NK-92 (cell line): ENCODE measurements around the gene SMCHD1.
"Not testable (repeated sequence)": the region's sequence is repeated elsewhere in the genome, so short reads cannot be mapped to it uniquely, and the experiment has no call there.

Source experiments
- DNase-seq: peaks from one replicate; lab custom pipeline; 2025; ENCODE audit not compliant: unreplicated experiment; lab: John Stamatoyannopoulos, UW

Gene SMCHD1

DNA sequence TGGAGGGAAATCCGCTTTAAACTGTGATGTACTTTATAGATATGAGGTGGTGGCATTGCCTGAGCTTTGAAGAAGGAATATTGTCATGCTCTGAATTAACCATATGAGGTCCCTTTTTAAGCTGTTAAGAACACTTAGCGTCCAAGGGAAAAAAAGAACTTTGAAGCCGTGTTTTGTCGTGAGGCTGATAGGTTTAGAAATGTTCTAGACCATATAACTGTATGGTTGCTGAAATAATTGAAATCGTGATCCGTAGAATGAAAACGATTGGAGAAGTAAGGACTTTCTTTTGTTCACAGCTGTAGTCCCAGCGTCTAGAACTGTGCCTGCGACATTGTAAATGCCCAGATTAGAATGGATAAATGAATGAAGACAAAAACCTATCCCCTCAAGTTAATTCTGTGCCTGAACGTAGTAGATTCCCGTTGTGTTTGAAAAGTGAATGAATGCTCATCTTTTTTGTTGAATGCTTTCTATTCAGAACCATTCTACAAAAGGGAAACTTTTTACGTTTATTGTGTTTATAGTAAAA, 1.5 kb downstream of the SMCHD1 start:
- DNase-seq, result no peak

GRCh38 chr18:2657788-2658458, 2.4 kb downstream of the SMCHD1 start:
- DNase-seq, result no peak

DNA sequence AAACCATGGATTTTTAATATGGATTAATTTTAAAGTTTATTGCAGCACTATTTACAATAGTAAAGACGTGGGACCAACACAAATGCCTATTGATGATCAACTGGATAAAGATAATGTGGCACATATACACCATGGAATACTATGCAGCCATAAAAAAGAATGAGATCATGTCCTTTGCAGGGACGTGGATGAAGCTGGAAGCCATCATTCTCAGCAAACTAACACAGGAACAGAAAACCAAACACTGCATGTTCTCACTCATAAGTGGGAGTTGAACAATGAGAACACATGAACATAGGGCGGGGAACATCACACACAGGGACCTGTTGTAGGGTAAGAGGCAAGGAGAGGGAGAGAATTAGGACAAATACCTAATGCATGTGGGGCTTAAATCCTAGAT, 5.3 kb downstream of the SMCHD1 start:
- not testable (repeated sequence) for DNase-seq

GRCh38 chr18:2662288-2662687, 6.8 kb downstream of the SMCHD1 start:
- not testable (repeated sequence) for DNase-seq

- DNase-seq, result no peak
Measured at GRCh38 chr18:2662990-2663389, 7.5 kb downstream of the SMCHD1 start.

GRCh38 chr18:2672410-2672809, 16.9 kb downstream of the SMCHD1 start:
- no peak for DNase-seq

DNA sequence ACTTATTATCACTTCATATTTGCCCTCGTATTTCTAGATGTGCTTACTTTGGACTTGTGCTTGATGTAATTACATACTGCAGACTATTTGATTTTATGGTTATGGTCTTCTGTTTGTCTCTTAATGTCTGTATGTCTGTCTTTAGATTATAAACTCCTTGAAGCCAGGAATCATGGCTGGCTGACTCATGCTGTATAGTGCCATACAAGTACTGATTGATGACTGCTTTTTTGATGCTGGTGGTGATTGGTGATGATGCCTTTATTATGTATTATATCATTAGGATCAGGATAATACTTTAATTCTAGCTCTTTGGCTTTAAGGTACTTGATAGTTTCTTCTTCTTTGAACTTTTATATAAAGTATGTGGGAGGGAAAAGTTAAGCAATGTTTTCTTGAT, 17.3 kb downstream of the SMCHD1 start:
- no peak for DNase-seq

- DNase-seq, result not testable (repeated sequence)
Measured at GRCh38 chr18:2678933-2679332, 23.4 kb downstream of the SMCHD1 start.

GRCh38 chr18:2680216-2680792, 24.8 kb downstream of the SMCHD1 start:
- DNase-seq, result no peak

- DNase-seq, result no peak
Measured at GRCh38 chr18:2681993-2682603, 26.6 kb downstream of the SMCHD1 start.

- no peak for DNase-seq
Measured at GRCh38 chr18:2683055-2683454, 27.5 kb downstream of the SMCHD1 start.

DNA sequence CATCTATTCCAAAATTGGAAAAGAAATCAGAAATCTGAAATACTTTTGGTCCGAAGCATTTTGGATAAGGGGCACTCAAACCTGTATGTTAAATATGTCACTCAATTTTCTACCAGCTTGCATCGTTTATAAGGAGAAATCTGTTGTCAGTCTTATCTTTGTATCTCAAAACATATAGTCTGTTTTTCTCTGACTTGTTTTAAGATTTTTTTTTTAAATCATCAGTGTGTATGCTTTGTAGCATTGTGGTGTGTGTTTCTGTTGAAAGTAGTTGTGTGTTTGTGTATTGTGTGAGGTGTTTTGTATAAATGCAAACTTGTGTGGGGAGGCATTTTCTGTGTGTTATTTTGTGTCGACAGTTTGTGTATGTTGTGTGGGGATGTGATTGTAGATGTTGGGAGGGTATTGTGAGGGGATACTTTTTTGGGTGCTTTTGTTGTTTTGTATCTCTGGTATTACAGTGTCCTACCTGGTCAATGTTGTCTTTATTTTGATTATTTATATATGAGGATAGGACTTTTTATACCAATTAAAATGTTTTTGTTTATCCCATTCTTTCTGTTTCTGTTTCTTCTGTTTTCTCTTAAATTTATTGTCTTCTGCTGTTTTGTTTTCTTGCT, 30.9 kb downstream of the SMCHD1 start:
- no peak for DNase-seq

DNA sequence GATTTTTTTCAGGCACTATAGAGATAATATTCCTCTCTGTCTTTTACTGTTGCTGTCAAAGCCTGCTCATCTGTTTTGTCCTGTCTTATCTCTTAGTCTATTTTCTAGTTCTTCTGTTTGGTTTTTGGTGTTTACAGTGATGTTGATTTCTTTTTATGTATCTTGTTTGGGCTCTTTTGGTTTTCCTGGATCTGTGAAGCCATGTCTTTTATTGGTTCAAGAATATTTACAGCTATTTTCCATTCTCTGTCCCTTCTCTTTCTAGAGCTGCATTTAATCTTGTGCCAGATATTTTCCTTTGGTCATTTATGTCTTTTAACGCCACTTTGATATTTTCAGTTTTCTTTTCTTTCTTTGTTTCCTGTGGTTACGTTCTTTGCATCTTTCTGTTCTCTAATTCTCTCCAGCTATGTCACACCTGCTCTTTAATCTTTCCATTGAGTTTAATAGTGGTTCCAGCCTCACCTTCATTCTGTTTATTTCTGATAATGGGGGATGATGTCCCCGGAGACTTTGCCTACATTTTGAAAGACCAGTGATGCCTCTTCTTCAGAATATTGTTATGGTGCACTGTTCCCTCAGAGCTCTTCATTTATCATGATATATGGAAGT, 32.0 kb downstream of the SMCHD1 start:
- no peak for DNase-seq

DNA sequence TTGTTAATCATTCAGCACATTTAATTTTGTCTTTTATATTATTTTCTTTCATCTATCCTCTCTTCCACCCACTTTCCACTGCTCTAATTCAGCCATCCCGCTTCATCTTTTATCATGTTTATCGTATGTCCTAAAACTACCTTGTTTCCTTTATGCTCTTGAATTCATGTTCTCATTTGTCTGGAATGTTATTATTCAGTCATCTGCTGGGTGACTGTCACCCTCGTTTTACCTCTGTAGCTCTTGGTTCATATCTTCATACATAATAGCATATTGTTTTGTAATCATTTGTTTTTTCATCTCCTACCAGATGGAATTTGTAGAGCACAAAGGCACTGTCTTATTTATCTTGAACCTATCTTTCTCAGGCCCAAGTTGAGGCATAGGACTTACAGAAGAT, 37.0 kb downstream of the SMCHD1 start:
- DNase-seq, result no peak

GRCh38 chr18:2697184-2697583, 41.7 kb downstream of the SMCHD1 start:
- DNase-seq, result no peak

DNA sequence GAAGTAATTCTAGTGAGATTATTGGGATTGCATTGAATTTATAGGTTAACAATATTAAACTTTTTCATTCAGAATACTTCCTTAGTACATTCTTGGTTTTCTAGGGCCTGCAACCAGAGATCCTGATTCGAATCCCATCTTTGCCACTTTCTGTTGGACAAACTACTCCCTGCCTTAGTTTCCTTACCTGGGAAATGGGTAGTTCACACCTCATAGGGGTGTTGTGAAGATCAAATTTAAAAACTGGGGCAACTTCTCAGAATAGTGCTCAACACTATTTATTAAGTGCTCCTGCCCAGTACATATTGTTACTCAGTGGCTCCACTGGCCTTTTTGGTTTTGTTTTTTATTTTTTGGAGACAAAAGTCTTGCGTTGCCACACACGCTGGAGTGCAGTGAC, 43.5 kb downstream of the SMCHD1 start:
- DNase-seq, result no peak

GRCh38 chr18:2704541-2704940, 49.0 kb downstream of the SMCHD1 start:
- no peak for DNase-seq

DNA sequence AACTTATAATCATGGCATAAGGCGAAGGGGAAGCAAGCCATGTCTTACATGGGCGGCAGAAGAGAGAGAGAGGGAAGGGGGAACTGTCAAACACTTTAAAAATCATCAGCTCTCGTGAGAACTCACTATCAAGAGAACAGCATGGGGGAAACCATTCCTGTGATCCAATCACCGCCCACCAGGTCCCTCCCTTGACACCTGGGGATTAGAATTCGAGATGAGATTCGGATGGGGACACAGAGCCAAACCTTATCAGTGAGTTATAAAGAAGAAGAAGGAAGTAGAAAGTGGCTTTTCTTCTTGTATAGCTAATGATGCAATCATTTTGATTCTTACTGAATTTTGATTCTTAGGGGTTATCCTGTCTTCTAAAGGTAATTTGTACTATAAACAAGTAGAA, 51.4 kb downstream of the SMCHD1 start:
- no peak for DNase-seq

GRCh38 chr18:2707551-2708168, 52.1 kb downstream of the SMCHD1 start:
- no peak for DNase-seq

- no peak for DNase-seq
Measured at GRCh38 chr18:2709316-2709715, 53.8 kb downstream of the SMCHD1 start.

DNA sequence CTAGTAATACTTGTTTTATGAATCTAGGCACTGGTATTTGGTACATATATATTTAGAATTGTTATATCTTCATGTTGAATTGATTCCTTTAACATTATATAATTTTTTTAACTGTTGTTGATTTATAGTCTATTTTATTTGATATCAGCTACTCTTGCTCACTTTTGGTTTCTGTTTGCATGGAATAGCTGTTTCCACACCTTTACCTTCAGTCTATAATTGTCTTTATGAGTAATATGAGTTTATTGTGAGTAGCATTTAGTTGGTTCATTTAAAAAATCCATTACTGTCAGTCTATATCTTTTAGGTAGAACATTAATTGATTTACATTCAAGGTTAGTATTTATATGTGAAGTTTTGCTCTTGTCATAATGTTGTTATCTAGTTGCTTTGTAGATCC, 58.6 kb downstream of the SMCHD1 start:
- DNase-seq, result no peak
